ENCODE results near the gene DRAM1.

DNA sequence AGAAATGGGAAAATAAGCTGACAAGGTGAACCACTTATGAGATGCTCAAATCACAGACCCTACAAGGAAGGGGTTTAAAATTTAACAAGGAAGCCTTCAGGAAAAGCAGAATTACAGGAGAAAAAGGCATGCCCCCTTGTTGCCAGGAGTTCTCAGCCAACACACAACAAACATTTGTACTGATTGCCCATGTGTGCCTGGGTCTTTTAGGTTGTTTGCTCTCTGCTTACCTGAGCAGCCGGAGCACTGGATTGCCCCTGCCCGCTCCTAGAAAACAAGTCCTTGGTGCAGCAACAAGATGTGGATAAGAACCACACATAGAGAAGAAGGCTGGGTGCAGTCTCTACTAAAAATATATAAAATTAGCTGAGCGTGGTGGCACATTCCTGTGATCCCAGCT, 3.4 kb downstream of the DRAM1 start:
- TF ChIP-seq POLR2A (IDR thresholded peaks at IDR 0.05; ENCODE audit: low read length) (no peak), GATA1 (IDR thresholded peaks at IDR 0.05; ENCODE audit: low read depth, low read length) (no peak)

Data from erythroblast (primary cell).